Loucy (cell line): ENCODE measurements around the gene AIRE.

Source experiments
- H2AFZ ChIP-seq: fragments of 200-600 bp; sonication (generic); 2 replicates; pipeline ENCODE4 v1.6.0; 2016; ENCODE audit warnings: antibody characterized with exemption, mild to moderate bottlenecking, low read length, moderate library complexity
- H3F3A ChIP-seq: fragments of 200-600 bp; 2 replicates; pipeline ENCODE4 v1.6.0; 2016; ENCODE audit warnings: antibody characterized with exemption, low read depth, mild to moderate bottlenecking
- H3K27me3 ChIP-seq: fragments of 200-600 bp; sonication (generic); 2 replicates; pipeline ENCODE4 v1.6.1; 2014; ENCODE audit warnings: low read length, mild to moderate bottlenecking; ENCODE audit not compliant: insufficient read depth, poor library complexity, severe bottlenecking
- H3K36me3 ChIP-seq: fragments of 200-600 bp; sonication (generic); 2 replicates; pipeline ENCODE4 v1.6.1; 2016; ENCODE audit warnings: low read length; ENCODE audit not compliant: insufficient read depth
- H3K4me1 ChIP-seq: fragments of 200-600 bp; sonication (generic); 2 replicates; pipeline ENCODE4 v1.5.1; 2014; ENCODE audit warnings: low read length, mild to moderate bottlenecking; ENCODE audit not compliant: insufficient read depth, poor library complexity, severe bottlenecking
- H3K4me2 ChIP-seq: fragments of 200-600 bp; sonication (generic); 2 replicates; pipeline ENCODE4 v1.6.0; 2014; ENCODE audit warnings: antibody characterized with exemption, low read length, low read depth, mild to moderate bottlenecking; ENCODE audit not compliant: poor library complexity, severe bottlenecking
- H3K4me3 ChIP-seq: fragments of 200-600 bp; sonication (generic); 2 replicates; pipeline ENCODE4 v1.5.1; 2014; ENCODE audit warnings: low read length, mild to moderate bottlenecking, mixed read lengths; ENCODE audit not compliant: poor library complexity, severe bottlenecking
- H3K79me2 ChIP-seq: fragments of 200-600 bp; sonication (generic); 2 replicates; pipeline ENCODE4 v1.6.1; 2014; ENCODE audit warnings: low read length; ENCODE audit not compliant: insufficient read depth
- H3K9ac ChIP-seq: fragments of 200-600 bp; sonication (generic); 2 replicates; pipeline ENCODE4 v1.6.0; 2014; ENCODE audit warnings: mild to moderate bottlenecking, low read depth, low read length, moderate library complexity; ENCODE audit not compliant: poor library complexity, severe bottlenecking
- H3K9me2 ChIP-seq: fragments of 200-600 bp; sonication (generic); replicated peaks from 2 replicates; pipeline ENCODE4 v1.6.1; 2016; ENCODE audit warnings: low read depth, low read length, mixed read lengths
- H3K9me3 ChIP-seq: fragments of 200-600 bp; sonication (generic); 2 replicates; pipeline ENCODE4 v1.6.1; 2014; ENCODE audit warnings: mild to moderate bottlenecking, antibody characterized with exemption, low read length, low read depth; ENCODE audit not compliant: insufficient read depth
- H4K20me1 ChIP-seq: fragments of 200-600 bp; sonication (generic); 2 replicates; pipeline ENCODE4 v1.6.0; 2014; ENCODE audit warnings: antibody characterized with exemption, low read length, mild to moderate bottlenecking; ENCODE audit not compliant: insufficient read depth, poor library complexity, severe bottlenecking
- EZH2phosphoT487 ChIP-seq: fragments of 200-600 bp; IDR thresholded peaks from 2 replicates; pipeline ENCODE4 v1.6.1; 2018; ENCODE audit warnings: antibody characterized with exemption, mild to moderate bottlenecking, moderate library complexity, borderline replicate concordance
- TF ChIP-seq, protein P1 (sequence below): fragments of 200-600 bp; sonication (generic); conservative IDR thresholded peaks from 2 replicates; pipeline ENCODE4 v1.5.1; 2014; ENCODE audit warnings: mild to moderate bottlenecking, antibody characterized with exemption, low read length

AIRE gene

DNA sequence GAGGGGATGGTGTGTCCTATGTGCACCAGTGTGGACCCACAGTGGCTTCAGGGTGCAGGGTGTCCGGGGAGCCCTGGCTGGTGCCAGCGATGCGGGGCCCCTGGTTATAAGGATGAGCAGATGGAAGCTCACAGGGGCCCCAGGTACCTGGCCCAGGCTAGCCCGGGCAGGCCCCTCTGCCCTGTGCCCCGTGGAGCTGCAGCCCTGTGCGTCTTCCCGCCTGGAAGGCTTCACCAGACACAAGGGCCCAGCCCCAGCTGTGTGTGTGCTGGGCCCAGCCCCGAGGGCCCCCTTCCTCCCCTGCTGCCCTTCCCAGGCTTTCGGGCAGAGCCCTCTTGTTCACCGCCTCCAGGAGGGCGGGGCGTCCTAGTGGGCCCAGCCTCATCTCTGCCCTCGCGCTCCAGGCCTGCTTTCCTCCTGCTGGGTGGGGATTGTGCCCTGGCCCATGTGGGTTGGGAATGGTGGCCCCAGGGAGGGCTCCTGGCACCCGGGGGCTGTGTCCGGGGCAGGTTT lies 30.1 kb downstream of the AIRE start:
- TF ChIP-seq EZH2phosphoT487: no peak
- TF ChIP-seq, protein P1, sequence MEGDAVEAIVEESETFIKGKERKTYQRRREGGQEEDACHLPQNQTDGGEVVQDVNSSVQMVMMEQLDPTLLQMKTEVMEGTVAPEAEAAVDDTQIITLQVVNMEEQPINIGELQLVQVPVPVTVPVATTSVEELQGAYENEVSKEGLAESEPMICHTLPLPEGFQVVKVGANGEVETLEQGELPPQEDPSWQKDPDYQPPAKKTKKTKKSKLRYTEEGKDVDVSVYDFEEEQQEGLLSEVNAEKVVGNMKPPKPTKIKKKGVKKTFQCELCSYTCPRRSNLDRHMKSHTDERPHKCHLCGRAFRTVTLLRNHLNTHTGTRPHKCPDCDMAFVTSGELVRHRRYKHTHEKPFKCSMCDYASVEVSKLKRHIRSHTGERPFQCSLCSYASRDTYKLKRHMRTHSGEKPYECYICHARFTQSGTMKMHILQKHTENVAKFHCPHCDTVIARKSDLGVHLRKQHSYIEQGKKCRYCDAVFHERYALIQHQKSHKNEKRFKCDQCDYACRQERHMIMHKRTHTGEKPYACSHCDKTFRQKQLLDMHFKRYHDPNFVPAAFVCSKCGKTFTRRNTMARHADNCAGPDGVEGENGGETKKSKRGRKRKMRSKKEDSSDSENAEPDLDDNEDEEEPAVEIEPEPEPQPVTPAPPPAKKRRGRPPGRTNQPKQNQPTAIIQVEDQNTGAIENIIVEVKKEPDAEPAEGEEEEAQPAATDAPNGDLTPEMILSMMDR: no peak
- Histone ChIP-seq H3K27me3 (no peaks in the 10 kb centered on the region), H3K9me2 (no peaks in the 10 kb centered on the region), H3K36me3 (peaks cover 62% of the 10 kb centered on the region; the same call in 1 of the 2 replicates), H3F3A (no peaks in the 10 kb centered on the region), H3K4me1 (no peaks in the 10 kb centered on the region), H3K4me2 (no peak overlapping the region), H3K4me3 (no peak overlapping the region), H2AFZ (no peak overlapping the region), H3K9ac (no peak overlapping the region), H3K79me2 (no peaks in the 10 kb centered on the region), H4K20me1 (no peaks in the 10 kb centered on the region), H3K9me3 (no peaks in the 10 kb centered on the region)

- H4K20me1 ChIP-seq: no peaks in the 10 kb centered on the region
- peaks cover 56% of the 10 kb centered on the region; the same call in 1 of the 2 replicates for H3K36me3 ChIP-seq
- H3K4me2 ChIP-seq: no peak overlapping the region
- no peak overlapping the region for H3K4me3 ChIP-seq
- H3F3A ChIP-seq: no peaks in the 10 kb centered on the region
- no peaks in the 10 kb centered on the region for H3K9me2 ChIP-seq
- H3K79me2 ChIP-seq: no peaks in the 10 kb centered on the region
- no peak overlapping the region for H3K9ac ChIP-seq
- no peaks in the 10 kb centered on the region for H3K4me1 ChIP-seq
- H3K27me3 ChIP-seq: no peaks in the 10 kb centered on the region
- no peaks in the 10 kb centered on the region for H3K9me3 ChIP-seq
- H2AFZ ChIP-seq: no peak overlapping the region
- no peak for TF ChIP-seq EZH2phosphoT487
- TF ChIP-seq, protein P1: no peak
Observed at GRCh38 chr21:44316277-44316900, 30.7 kb downstream of the AIRE start.

GRCh38 chr21:44317241-44317782 lies 31.6 kb downstream of the AIRE start:
- H3K4me1 ChIP-seq: no peaks in the 10 kb centered on the region

More at GRCh38 chr21:44317241-44317782, 31.6 kb downstream of the AIRE start:
- no peaks in the 10 kb centered on the region for H3K9me2 ChIP-seq
- no peak for TF ChIP-seq EZH2phosphoT487
- TF ChIP-seq, protein P1: no peak
- peaks cover 52% of the 10 kb centered on the region; the same call in 1 of the 2 replicates for H3K36me3 ChIP-seq
- H2AFZ ChIP-seq: no peak overlapping the region
- H3K79me2 ChIP-seq: no peaks in the 10 kb centered on the region
- H3K4me3 ChIP-seq: no peak overlapping the region
- H4K20me1 ChIP-seq: no peaks in the 10 kb centered on the region
- H3K9ac ChIP-seq: no peak overlapping the region
- H3K4me2 ChIP-seq: no peak overlapping the region
- no peaks in the 10 kb centered on the region for H3K9me3 ChIP-seq
- no peaks in the 10 kb centered on the region for H3K27me3 ChIP-seq
- no peaks in the 10 kb centered on the region for H3F3A ChIP-seq
